Activated CD4-positive, alpha-beta T cell treated with anti-CD3 and anti-CD28 coated beads, Interleukin-2, amount 50 U/mL, for 48 hours (primary cell): ENCODE results near the gene CCDC188.
"Not testable (repeated sequence)": the region's sequence is repeated elsewhere in the genome, so short reads cannot be mapped to it uniquely, and the experiment has no call there.

Source experiments
- DNase-seq, 2 experiments: peaks; one replicate each; pipeline ENCODE4 v3.0.0-alpha.2; 2020

CCDC188 gene

DNA sequence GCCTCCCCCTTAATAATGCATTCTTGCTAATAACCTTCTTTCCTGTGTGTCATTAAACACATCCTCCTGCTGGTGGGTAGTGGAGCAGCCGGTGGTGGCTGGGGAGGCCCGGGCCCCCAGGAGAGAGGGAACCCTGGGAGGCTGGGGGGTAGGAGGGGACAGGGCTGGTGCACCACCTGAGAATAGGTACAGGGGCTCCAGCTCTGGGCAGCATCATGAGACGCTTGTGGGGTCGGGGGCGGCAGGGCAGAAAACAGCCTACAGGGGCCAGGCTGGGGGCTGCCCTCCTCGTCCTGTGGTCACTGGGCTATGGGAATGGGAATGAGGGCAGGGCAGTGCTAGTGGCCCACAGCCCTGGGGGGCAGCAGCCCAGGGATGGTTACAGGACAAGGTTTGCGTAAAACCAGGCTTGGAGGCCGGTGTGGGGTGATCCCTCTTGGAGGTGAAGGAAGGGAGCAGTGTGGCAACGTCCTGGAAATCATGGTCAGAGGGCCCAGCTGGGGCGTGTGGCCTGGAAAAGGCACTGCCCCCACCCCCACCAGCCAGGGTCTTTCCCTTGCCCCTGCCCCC lies 18.5 kb upstream of the CCDC188 start:
- DNase-seq, result no peak

DNA sequence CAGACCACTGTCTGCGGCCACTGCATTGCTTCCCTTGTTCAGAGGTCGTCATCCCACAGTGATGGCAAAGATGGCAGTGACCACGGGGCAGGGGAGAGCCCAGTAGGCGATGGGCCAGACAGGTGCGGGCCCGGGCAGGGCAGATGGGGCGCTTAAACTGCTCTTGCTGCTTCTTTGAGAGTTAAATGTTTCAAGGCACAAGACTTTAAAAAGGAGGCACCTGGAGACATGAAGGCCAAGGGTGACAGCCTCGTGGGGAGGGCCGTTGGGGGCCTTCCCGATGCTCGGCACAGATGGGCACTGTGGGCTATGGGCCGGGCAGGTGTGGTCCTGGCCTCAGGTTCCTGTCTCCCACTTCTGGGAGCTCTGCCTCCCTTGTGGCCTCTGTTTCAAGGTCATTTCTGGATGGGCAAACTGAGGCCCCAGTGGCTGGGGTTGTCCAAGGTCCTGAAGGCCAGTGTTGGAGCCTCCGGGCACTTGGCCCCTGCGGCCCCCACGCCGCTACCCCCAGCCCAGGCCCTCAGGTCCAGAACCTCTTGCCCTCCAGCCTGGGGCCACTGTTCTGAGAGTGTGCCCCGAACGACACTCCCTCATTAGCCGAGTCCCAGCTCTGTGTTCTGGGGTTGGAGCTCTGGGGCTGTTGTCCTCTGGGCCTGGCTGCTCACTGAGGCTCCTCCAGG lies 16.9 kb upstream of the CCDC188 start:
- no peak for DNase-seq

DNA sequence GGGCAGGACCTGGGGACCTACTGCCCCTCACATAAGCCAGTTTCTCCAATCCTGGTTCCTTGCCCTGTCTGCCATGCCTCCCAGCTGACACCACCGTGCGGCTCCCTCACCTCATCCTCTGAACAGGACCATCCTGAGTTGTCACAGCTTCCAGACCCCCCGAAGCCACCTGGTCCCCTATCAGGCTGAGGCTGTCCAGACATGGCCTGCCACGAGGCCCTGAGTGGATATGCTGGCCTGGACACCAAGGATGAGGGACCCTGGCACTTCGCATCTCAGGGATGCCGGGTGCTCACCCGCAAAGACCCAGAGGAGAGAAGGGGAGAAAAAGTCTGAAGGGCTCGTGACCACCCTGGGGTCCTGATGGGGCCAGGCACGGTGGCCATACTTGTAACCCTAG lies 15.8 kb upstream of the CCDC188 start:
- no peak for DNase-seq

DNA sequence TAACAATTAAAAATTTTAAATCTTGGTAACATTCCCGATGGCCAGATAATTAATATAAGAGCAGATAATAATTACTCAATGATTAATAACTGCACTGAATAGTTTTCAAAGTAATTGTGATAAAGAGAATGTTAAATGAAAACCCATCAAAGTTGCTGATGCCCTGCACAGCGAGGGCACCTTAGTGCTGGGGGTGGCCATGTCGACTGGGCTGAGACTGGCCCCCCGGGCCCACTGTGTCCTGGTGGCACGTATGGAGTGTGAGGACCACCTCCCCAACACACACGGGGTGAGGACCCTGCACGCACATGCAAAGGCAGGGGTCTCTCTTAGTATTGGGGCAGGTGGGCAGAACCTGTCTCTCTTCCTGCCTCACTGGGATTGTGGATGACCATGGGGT lies 15.1 kb upstream of the CCDC188 start:
- DNase-seq, result no peak

DNA sequence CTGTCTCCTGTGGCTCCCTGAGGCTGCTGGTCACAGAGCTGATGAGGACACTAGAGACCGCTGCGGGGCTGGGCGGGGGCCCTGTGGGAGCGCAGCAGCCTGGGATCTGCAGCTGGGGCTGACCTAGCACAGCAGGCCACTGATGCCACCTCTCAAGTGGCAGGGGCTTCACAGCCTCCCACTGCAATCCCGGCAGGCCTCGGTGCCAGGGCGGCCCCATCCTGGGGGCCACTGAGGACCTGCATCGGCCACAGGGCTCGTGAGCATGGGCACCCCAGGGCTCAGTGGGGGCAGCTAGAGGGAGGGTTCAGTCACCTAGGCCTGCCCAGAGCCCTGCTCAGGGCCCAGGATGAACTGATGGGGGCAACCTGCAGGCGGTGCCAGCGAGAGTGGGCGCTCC lies 14.6 kb upstream of the CCDC188 start:
- DNase-seq, result no peak

DNA sequence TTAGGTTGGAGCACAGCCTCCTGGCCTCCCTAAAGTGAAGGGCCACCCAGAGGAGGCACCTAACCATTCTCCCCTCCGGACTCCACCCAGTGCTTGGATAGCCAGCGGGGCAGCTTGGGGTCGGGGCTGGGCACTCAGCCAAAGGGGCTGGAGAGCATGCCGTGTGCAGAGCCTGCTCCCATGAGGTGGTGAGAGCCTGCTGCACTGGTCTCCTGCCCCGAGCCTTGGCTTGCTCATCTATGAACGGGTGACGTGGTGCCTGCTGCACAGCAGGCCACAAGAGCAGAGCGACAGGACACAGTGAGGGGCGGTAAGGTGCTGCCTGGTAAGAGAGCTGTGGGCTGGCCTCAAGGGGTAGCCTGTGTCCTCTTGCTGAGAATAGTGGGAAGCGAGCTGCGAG lies 14.0 kb upstream of the CCDC188 start:
- DNase-seq, result no peak

DNA sequence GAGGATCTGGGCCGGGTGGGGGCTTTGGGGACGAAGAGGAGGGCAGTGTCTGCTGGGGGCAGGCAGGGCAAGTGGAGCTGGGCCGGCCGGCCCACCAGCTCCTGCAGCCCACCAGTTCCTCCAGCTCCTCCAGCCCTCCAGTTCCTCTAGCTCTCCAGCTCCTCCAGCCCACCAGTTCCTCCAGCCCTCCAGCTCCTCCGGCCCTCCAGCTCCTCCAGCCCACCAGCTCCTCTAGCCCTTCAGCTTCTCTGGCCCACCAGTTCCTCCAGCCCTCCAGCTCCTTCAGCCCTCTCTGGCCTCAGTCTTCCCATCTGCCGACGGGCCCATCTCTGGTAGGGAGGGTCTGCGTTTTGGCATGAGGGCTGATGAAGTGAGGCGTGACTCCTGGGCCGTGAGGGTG lies 9.2 kb upstream of the CCDC188 start:
- no peak for DNase-seq

DNA sequence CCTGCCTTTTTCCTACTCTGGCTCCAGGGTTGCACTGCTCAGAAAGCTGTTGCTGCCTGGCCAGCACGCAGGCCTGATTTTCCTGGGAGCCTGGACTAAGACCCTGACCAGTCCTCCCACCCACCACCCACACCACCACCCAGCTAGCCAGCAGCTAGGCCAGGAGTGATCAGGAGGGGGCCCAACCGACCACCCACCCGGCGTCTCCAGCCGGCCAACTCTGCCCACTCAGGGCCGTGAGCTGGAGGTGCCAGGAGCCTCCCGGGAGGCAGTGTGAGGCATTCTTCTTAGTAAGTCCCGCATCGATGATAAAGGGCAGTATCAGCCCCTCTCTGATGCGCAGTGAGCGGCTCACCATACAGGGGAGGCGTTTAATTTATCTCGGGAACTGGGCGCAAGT lies 8.7 kb upstream of the CCDC188 start:
- DNase-seq, result not testable (repeated sequence)

DNA sequence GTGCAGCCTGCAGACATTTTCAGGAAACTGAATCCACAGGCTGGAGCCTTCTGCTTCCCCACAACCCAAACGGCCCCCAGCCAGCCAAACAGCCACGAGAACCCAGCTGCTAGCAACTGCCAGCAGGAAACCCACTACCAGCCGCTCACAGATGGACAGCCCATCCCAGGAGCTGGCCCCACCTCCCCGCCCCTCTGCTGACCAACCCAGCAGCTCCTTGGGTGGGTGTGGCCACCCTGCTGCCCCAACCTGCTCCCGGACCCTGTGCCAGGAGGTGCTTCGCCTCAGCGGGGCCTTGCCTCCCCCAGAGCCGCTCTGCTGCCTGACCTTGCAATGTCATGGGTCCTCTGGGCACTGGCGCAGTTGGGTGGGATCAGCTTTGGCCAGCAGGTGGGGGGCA lies 8.2 kb upstream of the CCDC188 start:
- DNase-seq, result no peak

DNA sequence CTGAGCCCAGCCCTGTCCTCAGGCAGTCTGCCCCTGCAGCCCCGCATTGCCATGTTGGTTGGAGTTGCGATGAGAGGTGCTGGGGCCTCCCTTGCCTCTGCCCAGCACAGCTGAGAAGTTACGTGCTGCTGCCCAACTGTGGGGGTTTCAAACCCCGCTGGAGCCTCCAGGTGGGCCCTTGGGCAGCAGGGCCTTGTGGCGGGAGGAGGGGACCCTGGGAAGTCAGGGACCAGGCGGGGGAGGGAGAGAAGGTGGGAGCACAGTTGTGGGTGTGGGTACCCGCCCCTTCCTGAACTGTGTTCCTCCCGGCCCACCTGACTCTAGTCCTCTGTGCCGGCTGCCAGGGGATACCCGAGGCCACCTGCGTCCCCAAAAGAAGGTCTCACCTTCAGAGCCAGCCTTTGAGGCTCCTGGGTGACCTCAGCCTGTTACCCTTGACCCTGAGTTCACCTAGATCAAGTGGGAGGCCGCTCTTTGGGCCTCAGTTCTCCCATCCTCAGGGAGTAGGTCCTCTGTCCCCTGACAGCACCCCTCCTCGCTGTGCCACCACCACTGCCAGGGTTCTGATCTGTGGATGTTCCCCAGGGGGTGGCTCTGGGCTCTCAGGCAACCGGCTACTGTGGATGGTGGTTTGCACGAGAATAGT lies 7.7 kb upstream of the CCDC188 start:
- DNase-seq, result no peak

DNA sequence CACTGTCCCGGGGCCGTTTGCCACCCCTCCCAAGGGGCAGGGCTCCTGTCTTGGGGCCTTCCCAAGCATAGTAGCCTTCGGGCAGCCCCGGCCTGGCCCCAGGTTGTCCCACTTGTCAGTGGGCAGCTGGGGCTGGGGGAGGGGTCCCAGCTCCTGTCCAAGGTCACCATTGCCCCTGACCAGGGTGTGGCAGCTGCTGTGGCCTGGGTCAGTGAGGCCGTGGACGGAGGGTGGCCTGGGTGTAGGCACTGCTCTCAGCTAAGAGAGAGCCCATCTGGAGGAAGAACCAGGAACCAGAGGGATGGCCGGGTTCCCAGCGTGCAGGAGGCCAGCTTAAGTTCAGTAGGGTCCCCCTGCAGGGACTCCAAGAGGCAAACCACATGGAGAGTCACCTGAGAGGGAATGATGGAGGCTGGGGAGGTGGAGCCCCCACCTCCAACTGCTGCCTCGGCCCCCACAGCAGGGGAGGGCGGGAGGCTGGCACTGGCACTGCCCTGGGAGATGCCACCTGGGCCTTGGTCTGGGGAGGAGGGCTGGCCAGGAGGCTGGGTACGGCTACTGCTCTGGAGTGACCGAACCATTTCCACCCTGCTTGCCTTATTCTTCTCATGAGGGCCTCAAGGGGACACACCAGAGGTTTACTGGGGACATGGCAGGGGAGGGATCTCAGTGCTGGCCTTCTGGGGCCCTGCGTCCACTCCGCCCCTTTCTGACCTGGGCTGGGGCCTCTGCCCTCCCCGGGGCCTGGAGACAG lies 6.8 kb upstream of the CCDC188 start:
- DNase-seq, result no peak

DNA sequence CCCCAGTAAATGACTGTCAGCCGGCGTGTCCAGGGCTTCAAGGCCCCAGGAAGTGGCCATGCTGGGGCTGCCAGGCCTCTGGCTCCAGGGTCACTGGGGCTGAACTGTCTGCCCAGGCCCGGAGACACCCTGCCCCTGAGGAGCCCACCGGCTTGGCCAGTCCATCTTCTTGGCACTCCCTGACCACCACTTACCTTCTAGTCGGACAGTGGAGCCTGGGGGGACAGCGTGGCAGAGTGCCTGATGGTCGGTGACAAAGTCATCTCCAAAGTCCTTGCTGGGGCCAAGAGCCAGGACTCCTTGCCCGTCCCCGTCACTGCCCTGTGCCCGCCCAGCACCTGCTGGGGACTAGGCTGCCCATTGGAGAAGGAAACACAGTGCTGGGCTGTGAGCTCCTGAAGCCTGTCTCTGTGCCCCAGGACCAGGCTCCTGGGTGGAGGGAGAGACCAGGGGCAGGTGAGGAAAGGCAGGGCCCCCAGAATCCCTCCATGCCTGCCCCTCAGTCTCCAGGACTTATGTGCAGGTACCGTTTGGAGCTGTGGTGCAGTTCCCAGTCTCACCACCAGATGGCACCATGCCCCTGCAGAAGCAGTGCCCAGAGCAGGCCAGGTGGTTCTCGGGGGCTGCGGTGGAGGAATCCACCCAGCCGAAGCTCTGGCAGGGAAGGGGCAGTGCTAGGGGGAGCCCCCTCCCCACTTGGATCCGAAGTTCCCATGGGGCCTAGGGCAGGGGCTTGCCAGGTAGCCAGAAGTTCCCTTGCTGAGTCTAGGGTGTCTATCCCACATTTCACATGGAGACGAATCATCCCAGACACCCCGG lies 6.0 kb upstream of the CCDC188 start:
- peak; percentile 91 for DNase-seq

DNA sequence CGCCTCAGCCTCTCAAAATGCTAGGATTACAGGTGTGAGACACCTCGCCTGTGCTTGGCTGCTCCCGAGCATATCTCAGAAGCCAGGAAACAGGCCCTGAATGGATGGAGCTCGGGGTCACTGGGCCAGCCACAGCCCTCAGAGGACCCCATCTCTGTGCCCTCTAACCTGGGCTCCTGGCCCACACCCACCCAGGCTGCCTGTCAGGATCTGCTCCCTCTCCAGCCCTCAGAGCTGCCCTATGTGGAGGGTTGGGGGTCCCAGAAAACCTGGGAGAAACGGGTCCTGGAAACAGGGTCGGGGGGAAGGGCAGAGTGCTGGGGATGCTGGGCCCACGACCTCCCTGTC lies 5.2 kb upstream of the CCDC188 start:
- DNase-seq, result no peak

DNA sequence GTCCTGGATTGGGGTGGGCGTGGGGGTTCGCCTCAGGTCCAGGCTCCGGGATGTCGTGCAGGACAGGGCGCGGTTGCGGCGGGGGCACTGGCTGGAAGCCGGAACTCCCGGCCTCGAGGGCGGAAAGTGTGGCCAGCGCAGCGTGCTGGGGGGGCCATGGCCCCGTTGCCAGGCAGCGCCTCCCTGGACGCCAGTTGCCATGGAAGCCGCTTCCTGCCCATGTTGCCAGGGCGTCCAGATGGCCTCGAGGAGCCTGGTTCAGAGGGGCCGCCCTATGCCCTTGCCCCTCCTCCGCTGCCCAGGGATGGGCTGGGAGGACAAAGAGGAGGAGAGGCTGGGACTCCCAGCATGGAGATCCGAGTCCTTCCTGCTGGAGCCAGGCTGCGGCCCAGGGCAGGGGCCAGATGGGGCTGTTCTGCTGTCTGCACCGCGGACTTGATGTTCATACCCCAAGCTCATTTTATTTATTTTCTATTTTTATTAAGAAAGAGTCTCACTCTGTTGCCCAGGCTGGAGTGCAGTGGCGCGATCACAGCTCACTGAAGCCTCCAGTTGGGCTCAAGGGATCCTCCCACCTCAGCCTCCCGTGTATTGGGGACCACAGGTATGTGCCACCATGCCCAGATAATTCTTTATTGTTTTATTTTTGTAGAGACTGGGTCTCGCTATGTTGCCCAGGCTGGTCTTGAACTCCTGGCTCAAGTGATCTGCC lies 4.6 kb upstream of the CCDC188 start:
- peak in 1 of 2 experiments; percentile 9 for DNase-seq

DNA sequence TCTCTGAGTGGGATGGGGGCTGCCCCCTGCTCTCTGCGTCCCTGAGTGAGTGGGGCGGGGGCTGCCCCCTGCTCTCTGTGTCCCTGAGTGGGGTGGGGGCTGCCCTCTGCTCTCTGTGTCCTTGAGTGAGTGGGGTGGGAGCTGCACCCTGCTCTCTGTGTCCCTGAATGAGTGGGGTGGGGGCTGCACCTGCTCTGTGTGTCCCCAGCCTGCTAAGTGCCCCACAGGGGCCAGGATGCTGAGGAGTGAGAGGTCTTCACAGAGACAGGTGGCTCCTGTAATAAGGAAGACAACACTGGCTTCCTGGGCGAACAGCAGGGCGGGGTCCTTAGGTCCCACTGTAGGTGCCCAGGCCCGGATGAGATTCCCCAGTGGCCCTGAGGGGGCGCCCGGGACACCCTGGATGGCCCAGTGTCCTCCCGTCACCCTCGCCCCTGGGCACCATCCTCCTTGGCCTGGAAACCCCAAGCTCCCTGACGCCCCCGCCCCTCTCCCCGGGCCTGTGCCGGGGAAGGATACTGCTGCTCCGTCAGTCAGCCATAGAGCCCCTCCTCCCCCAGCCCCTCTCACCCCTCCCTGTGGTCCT lies 3.8 kb upstream of the CCDC188 start:
- no peak for DNase-seq

DNA sequence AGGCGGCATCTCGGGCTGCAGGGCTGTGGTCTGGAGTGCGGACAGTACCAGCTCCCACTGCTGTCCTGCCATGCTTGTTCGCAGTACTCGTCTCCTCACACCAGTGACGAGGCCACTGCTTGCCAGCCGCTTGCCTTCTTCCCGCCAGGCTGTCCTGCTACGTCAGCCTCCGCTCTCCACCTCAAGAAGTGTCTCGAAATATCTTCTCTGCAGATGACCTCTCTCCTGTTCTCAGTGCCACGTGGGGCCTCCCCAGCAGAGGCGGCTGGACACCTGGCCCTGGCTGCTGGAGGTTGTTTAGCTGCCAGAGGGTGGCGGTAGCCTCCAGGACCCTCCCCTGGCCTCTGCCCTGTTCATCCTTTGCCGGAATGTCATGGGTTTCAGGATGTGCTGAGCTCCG lies 3.1 kb upstream of the CCDC188 start:
- no peak for DNase-seq

DNA sequence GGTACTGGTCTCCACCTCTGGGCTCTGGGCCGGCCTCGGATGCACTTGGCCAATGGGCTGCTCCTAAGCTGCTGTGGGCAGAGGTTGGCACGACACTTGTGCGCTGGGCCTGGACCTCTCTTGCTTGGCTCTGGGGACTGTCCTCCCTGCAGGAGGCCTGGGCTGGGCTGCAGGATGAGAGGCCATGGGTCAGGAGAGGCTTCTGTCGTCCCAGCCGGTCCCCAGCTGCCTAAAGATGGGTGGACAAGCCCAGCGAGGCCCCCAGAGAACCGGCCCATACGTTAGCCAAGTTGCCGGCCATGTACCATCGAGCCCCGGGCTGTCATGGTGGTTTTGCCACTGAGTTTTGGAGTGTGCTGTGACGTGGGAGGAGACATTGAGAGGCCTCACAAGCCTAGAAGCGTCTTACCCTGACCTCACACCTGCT lies 1.6 kb upstream of the CCDC188 start:
- DNase-seq, result no peak

DNA sequence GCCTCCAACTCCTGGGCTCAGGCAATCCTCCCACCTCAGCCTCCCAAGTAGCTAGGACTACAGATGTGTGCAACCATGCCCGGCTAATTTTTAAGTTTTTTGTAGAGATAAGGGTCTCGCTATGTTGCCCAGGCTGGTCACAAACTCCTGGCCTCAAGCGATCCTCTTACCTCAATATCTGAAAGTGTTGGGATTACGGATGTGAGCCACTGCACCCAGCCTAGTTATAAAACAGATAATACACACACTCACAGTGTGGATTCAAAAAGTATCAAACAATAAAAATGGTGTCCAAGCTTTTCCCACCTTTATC lies 377 bp upstream of the CCDC188 start:
- DNase-seq, result no peak

DNA sequence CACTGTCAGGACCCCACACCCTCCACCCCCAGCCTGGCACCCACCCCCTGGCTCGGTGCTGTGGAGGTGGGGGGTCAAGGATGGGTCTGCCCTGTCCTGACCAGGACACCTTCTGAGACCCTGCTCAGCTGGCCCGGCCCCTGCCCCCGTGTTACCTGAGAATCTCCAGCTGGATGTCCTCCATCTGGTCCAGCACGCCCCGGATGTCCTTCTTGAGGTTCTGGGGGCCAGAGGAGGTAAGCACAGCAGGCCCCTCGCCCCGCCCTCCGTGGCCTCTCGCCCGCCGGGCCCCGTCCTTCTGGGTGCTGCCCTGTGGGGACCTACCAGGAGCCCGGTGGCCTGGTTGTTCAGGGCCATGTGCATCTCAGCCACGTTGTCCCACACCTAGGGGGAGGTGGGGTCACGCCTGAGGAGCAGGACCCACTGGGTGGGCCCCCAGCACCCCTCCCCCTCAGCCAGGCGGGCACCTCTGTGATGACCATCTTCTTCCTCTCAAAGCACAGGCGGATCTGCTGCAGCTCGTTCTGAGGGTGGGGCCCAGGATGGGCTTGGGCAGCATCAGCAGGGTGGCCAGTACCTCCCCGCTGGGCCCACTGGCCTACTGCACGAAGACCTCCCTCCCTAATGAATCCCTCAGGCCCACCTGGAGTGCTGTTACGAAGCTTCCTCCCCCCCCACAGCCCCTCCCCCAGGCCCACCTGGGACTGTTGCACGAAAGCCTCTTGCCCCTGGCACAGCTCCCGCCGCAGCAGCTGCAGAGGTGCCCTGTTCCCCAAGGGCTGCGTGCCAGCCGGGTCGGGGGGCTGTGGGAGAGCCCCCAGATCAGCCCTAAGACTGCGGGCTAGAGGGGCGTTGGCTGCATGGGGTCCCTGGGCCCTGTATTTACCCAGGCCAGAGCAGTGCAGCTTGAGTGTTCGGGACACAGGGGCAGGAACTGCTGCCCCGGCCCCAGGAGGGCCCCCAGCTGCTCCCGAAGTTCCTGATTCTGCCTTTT lies 1.3 kb downstream of the CCDC188 start:
- DNase-seq, result no peak

DNA sequence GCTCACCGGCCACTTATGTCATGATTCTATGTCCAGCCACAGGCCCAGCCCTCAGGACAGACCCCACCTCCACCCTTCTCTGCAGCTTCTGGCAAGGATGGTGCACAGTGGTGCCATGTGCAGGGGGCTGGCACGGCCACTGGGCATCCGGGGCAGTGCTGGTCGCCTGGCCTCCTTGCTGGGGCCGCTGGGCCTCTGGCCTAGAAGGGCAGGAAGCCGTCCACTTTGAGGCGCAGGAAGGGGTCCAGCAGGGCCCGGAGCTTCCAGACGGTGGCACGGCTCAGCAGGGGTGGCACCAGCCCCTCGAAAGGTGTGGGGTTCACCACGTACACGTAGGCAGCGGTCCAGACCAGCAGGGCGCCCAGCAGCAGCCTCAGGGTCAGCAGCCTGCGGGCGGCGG lies 2.4 kb downstream of the CCDC188 start:
- DNase-seq, result no peak
